Loucy (cell line): ENCODE measurements around the gene FBLN2.

ENCODE experiments used
- H2AFZ ChIP-seq: fragments of 200-600 bp; sonication (generic); 2 replicates; pipeline ENCODE4 v1.6.0; 2016; ENCODE audit warnings: antibody characterized with exemption, mild to moderate bottlenecking, low read length, moderate library complexity
- H3F3A ChIP-seq: fragments of 200-600 bp; 2 replicates; pipeline ENCODE4 v1.6.0; 2016; ENCODE audit warnings: antibody characterized with exemption, low read depth, mild to moderate bottlenecking
- H3K27me3 ChIP-seq: fragments of 200-600 bp; sonication (generic); 2 replicates; pipeline ENCODE4 v1.6.1; 2014; ENCODE audit warnings: low read length, mild to moderate bottlenecking; ENCODE audit not compliant: insufficient read depth, poor library complexity, severe bottlenecking
- H3K36me3 ChIP-seq: fragments of 200-600 bp; sonication (generic); 2 replicates; pipeline ENCODE4 v1.6.1; 2016; ENCODE audit warnings: low read length; ENCODE audit not compliant: insufficient read depth
- H3K4me1 ChIP-seq: fragments of 200-600 bp; sonication (generic); 2 replicates; pipeline ENCODE4 v1.5.1; 2014; ENCODE audit warnings: low read length, mild to moderate bottlenecking; ENCODE audit not compliant: insufficient read depth, poor library complexity, severe bottlenecking
- H3K4me2 ChIP-seq: fragments of 200-600 bp; sonication (generic); 2 replicates; pipeline ENCODE4 v1.6.0; 2014; ENCODE audit warnings: antibody characterized with exemption, low read length, low read depth, mild to moderate bottlenecking; ENCODE audit not compliant: poor library complexity, severe bottlenecking
- H3K4me3 ChIP-seq: fragments of 200-600 bp; sonication (generic); 2 replicates; pipeline ENCODE4 v1.5.1; 2014; ENCODE audit warnings: low read length, mild to moderate bottlenecking, mixed read lengths; ENCODE audit not compliant: poor library complexity, severe bottlenecking
- H3K79me2 ChIP-seq: fragments of 200-600 bp; sonication (generic); 2 replicates; pipeline ENCODE4 v1.6.1; 2014; ENCODE audit warnings: low read length; ENCODE audit not compliant: insufficient read depth
- H3K9ac ChIP-seq: fragments of 200-600 bp; sonication (generic); 2 replicates; pipeline ENCODE4 v1.6.0; 2014; ENCODE audit warnings: mild to moderate bottlenecking, low read depth, low read length, moderate library complexity; ENCODE audit not compliant: poor library complexity, severe bottlenecking
- H3K9me2 ChIP-seq: fragments of 200-600 bp; sonication (generic); replicated peaks from 2 replicates; pipeline ENCODE4 v1.6.1; 2016; ENCODE audit warnings: low read depth, low read length, mixed read lengths
- H3K9me3 ChIP-seq: fragments of 200-600 bp; sonication (generic); 2 replicates; pipeline ENCODE4 v1.6.1; 2014; ENCODE audit warnings: mild to moderate bottlenecking, antibody characterized with exemption, low read length, low read depth; ENCODE audit not compliant: insufficient read depth
- H4K20me1 ChIP-seq: fragments of 200-600 bp; sonication (generic); 2 replicates; pipeline ENCODE4 v1.6.0; 2014; ENCODE audit warnings: antibody characterized with exemption, low read length, mild to moderate bottlenecking; ENCODE audit not compliant: insufficient read depth, poor library complexity, severe bottlenecking
- CTCF ChIP-seq: fragments of 200-600 bp; sonication (generic); conservative IDR thresholded peaks from 2 replicates; pipeline ENCODE4 v1.5.1; 2014; ENCODE audit warnings: mild to moderate bottlenecking, antibody characterized with exemption, low read length
- EZH2phosphoT487 ChIP-seq: fragments of 200-600 bp; IDR thresholded peaks from 2 replicates; pipeline ENCODE4 v1.6.1; 2018; ENCODE audit warnings: antibody characterized with exemption, mild to moderate bottlenecking, moderate library complexity, borderline replicate concordance

Gene FBLN2

GRCh38 chr3:13533885-13534301 lies 15.0 kb upstream of the FBLN2 start:
- no peaks in the 10 kb centered on the region for H3K36me3 ChIP-seq
- no peak for TF ChIP-seq EZH2phosphoT487
- no peak for TF ChIP-seq CTCF

GRCh38 chr3:13535526-13535875 lies 13.4 kb upstream of the FBLN2 start:
- no peaks in the 10 kb centered on the region for H3F3A ChIP-seq
- no peaks in the 10 kb centered on the region for H3K9me3 ChIP-seq
- H3K36me3 ChIP-seq = no peaks in the 10 kb centered on the region
- H3K9me2 ChIP-seq = no peaks in the 10 kb centered on the region
- no peak overlapping the region for H2AFZ ChIP-seq
- H3K4me3 ChIP-seq = no peak overlapping the region
- no peak for TF ChIP-seq EZH2phosphoT487
- TF ChIP-seq CTCF = no peak
- no peaks in the 10 kb centered on the region for H3K79me2 ChIP-seq
- H3K4me2 ChIP-seq = no peak overlapping the region
- H3K27me3 ChIP-seq = no peaks in the 10 kb centered on the region
- peaks cover 5% of the 10 kb centered on the region for H3K4me1 ChIP-seq
- no peak overlapping the region for H3K9ac ChIP-seq
- H4K20me1 ChIP-seq = no peaks in the 10 kb centered on the region

More at GRCh38 chr3:13533885-13534301, 15.0 kb upstream of the FBLN2 start:
- Histone ChIP-seq H3F3A (no peaks in the 10 kb centered on the region), H3K4me3 (no peak overlapping the region), H2AFZ (no peak overlapping the region), H3K27me3 (no peaks in the 10 kb centered on the region), H3K4me2 (no peak overlapping the region), H3K9me2 (no peaks in the 10 kb centered on the region), H3K9ac (no peak overlapping the region), H4K20me1 (no peaks in the 10 kb centered on the region), H3K4me1 (peaks cover 5% of the 10 kb centered on the region), H3K79me2 (no peaks in the 10 kb centered on the region), H3K9me3 (no peaks in the 10 kb centered on the region)

- Histone ChIP-seq H3K9ac (no peak overlapping the region), H3K36me3 (no peaks in the 10 kb centered on the region), H3K27me3 (no peaks in the 10 kb centered on the region), H2AFZ (no peak overlapping the region), H3F3A (no peaks in the 10 kb centered on the region), H4K20me1 (no peaks in the 10 kb centered on the region), H3K9me2 (no peaks in the 10 kb centered on the region), H3K79me2 (no peaks in the 10 kb centered on the region), H3K4me1 (peaks cover 5% of the 10 kb centered on the region), H3K4me3 (no peak overlapping the region), H3K4me2 (no peak overlapping the region), H3K9me3 (no peaks in the 10 kb centered on the region)
- TF ChIP-seq CTCF (no peak), EZH2phosphoT487 (no peak)
Observed at GRCh38 chr3:13535905-13536304, 13.0 kb upstream of the FBLN2 start.
